Calu3 (cell line): Measurements from ENCODE around the gene TRIM36. TPM values are rescaled to one million over a fixed set of nuclear protein-coding genes. Genes with fewer than 3 reads are reported as not detected.

ENCODE experiments used
- Bru-seq: library from RNA; stranded (reverse); fragments of 400-500 nt; gene quantifications from one replicate; lab custom pipeline; 2021; lab: Mats Ljungman, UMichigan
- BruChase-seq, 2 experiments: library from RNA; stranded (reverse); fragments of 400-500 nt; gene quantifications; one replicate each; lab custom pipeline; 2021; lab: Mats Ljungman, UMichigan
- BruUV-seq: library from RNA; stranded (reverse); fragments of 400-500 nt; replicated peaks from 2 replicates; lab custom pipeline; 2021; lab: Mats Ljungman, UMichigan
- CTCF ChIA-PET: fragments of 300-600 bp; sonication (Branson Sonifier 250); formaldehyde crosslinking; loops from one replicate; lab custom pipeline; 2022; ENCODE audit warnings: antibody characterized with exemption; lab: Charles Lee
- DNase-seq: peaks from one replicate; pipeline ENCODE4 v3.0.0; 2022
- H3K27ac Mint-ChIP-seq: one replicate; pipeline ENCODE4 v1.8.0; 2022; ENCODE audit warnings: mixed read lengths; ENCODE audit not compliant: unreplicated experiment
- H3K27me3 Mint-ChIP-seq: one replicate; pipeline ENCODE4 v1.8.0; 2022; ENCODE audit warnings: mixed read lengths; ENCODE audit not compliant: unreplicated experiment
- H3K36me3 Mint-ChIP-seq: one replicate; pipeline ENCODE4 v1.8.0; 2022; ENCODE audit warnings: mild to moderate bottlenecking, moderate library complexity, mixed read lengths; ENCODE audit not compliant: insufficient read depth, unreplicated experiment
- H3K4me1 Mint-ChIP-seq: one replicate; pipeline ENCODE4 v1.8.0; 2022; ENCODE audit warnings: mild to moderate bottlenecking, low read depth, mixed read lengths; ENCODE audit not compliant: unreplicated experiment
- H3K4me3 Mint-ChIP-seq: one replicate; pipeline ENCODE4 v1.8.0; 2022; ENCODE audit warnings: mild to moderate bottlenecking, low read depth, moderate library complexity, mixed read lengths; ENCODE audit not compliant: unreplicated experiment
- H3K9me3 Mint-ChIP-seq: one replicate; pipeline ENCODE4 v1.8.0; 2022; ENCODE audit warnings: low read depth, mixed read lengths; ENCODE audit not compliant: unreplicated experiment
- CTCF ChIP-seq: fragments of 200-600 bp; IDR thresholded peaks from one replicate; pipeline ENCODE4 v1.8.0; 2022; ENCODE audit warnings: antibody characterized with exemption; ENCODE audit not compliant: unreplicated experiment
- intact Hi-C: fragments of 100-400 bp; cut with micrococcal nuclease; formaldehyde crosslinking; loops from one replicate; pipeline ENCODE4 v1.10.0; 2022; ENCODE audit not compliant: unreplicated experiment
- long read RNA-seq: library from polyadenylated mRNA; stranded (forward); transcript quantifications from one replicate; pipeline ENCODE4 v2.0.0, GENCODE V29; 2022
- total RNA-seq: library from RNA; stranded (reverse); gene quantifications from 2 replicates; pipeline ENCODE4 v1.2.3, GENCODE V29; 2022

TRIM36 gene
- 4.4 and 5.4 TPM in 2 replicates for total RNA-seq
- percentile 48 among the genes with signal in this experiment for Bru-seq, nascent RNA
- percentile 41 among the genes with signal in this experiment for BruChase-seq, experiment 1, labeled RNA remaining after a 6-hour chase
- BruChase-seq, experiment 2, labeled RNA remaining after a 2-hour chase, result percentile 49 among the genes with signal in this experiment
- long read RNA-seq, result 0 reads

GRCh38 chr5:115169487-115170133, at the start of gene TRIM36:
TRIM36 (minus strand) TSS chr5:115169908; CDS start chr5:115169634, 274 bp downstream.
- H3K4me1 Mint-ChIP-seq, result no peaks in the 10 kb centered on the region
- TF ChIP-seq CTCF, result no peak
- CTCF ChIA-PET, result interaction anchor here (0.6 to 0.7 kb wide), 4 partner anchors 126 to 1046 kb away, joined by 3 to 6 read pairs (median 3); partner anchors contain the start of gene CCDC112
- H3K4me3 Mint-ChIP-seq, result peak within 1 kb of the TSS; percentile 94
- H3K27ac Mint-ChIP-seq, result peak within 1 kb of the TSS; percentile 73
- no TSS peak for BruUV-seq
- H3K36me3 Mint-ChIP-seq, result peaks cover 26% of the 10 kb centered on the region
- intact Hi-C loops, result loop anchor here (2.0 kb wide), 1 partner anchor 71 kb away; no protein-coding TSS in a partner anchor
- peaks cover 10% of the 10 kb centered on the region for H3K27me3 Mint-ChIP-seq
- H3K9me3 Mint-ChIP-seq, result peaks cover 11% of the 10 kb centered on the region
- peak; percentile 99 for DNase-seq

- Mint-ChIP-seq H3K4me3 (no peak overlapping the region), H3K9me3 (peaks cover 2% of the 10 kb centered on the region), H3K27me3 (no peaks in the 10 kb centered on the region), H3K4me1 (no peaks in the 10 kb centered on the region), H3K27ac (no peak overlapping the region), H3K36me3 (no peaks in the 10 kb centered on the region)
- no peak for DNase-seq
- TF ChIP-seq CTCF, result no peak
- CTCF ChIA-PET, result interaction anchor here (0.6 kb wide), 1 partner anchor 118 kb away, joined by 6 read pairs; no protein-coding TSS in a partner anchor
- intact Hi-C loops, result no loop called here
- BruUV-seq, result no TSS peak
Observed at GRCh38 chr5:115214541-115214940, 44.8 kb upstream of the TRIM36 start.

GRCh38 chr5:115209279-115209678, 39.6 kb upstream of the TRIM36 start:
- H3K27ac Mint-ChIP-seq, result no peak overlapping the region
- no peak for DNase-seq
- H3K4me3 Mint-ChIP-seq, result no peak overlapping the region
- no TSS peak for BruUV-seq
- H3K4me1 Mint-ChIP-seq, result no peaks in the 10 kb centered on the region
- TF ChIP-seq CTCF, result no peak
- H3K36me3 Mint-ChIP-seq, result no peaks in the 10 kb centered on the region
- H3K27me3 Mint-ChIP-seq, result no peaks in the 10 kb centered on the region
- CTCF ChIA-PET, result no interaction called here
- intact Hi-C loops, result no loop called here
- no peaks in the 10 kb centered on the region for H3K9me3 Mint-ChIP-seq

DNA sequence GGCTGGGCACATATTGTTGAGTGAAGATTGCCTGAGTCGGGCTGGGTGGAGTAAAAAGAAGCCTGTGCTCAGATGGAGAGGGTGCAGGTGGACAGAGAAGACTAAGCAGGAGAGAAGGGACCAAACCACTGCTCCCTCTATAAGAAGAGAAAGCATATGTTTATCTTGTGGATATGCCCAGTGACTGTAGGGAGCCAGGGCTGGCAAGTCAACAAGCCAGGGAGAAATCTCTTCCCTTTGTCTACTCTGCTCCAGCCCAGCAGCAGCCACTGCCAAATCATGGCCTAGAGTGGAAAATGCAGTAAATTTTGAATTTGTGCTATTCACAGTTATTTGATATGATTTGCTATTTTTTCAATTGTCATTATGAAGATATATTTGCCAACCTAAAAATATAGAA, 33.2 kb upstream of the TRIM36 start:
- H3K27ac Mint-ChIP-seq, result no peak overlapping the region
- no peak overlapping the region for H3K4me3 Mint-ChIP-seq
- no peaks in the 10 kb centered on the region for H3K36me3 Mint-ChIP-seq
- H3K27me3 Mint-ChIP-seq, result no peaks in the 10 kb centered on the region
- DNase-seq, result no peak
- H3K9me3 Mint-ChIP-seq, result no peaks in the 10 kb centered on the region
- TF ChIP-seq CTCF, result no peak
- no TSS peak for BruUV-seq
- CTCF ChIA-PET, result no interaction called here
- intact Hi-C loops, result no loop called here
- H3K4me1 Mint-ChIP-seq, result no peaks in the 10 kb centered on the region
